ENCODE data around the gene RNF167.

Gene RNF167

GRCh38 chr17:4939796-4940554, at the start of gene RNF167, which contains the start of gene SLC25A11:
RNF167 (plus strand) TSS chr17:4940268; CDS start chr17:4940910, 642 bp downstream.
SLC25A11 (minus strand) TSS chr17:4940046; CDS start chr17:4939910, 136 bp downstream.
- DNase-seq = peak; percentile 100

- DNase-seq = no peak
Measured at GRCh38 chr17:4891411-4892410, 48.4 kb upstream of the RNF167 start.

GRCh38 chr17:4892499-4893221, 47.4 kb upstream of the RNF167 start:
- DNase-seq = no peak

GRCh38 chr17:4893272-4893671, 46.8 kb upstream of the RNF167 start:
- no peak for DNase-seq

- DNase-seq = no peak
Measured at GRCh38 chr17:4893721-4894560, 46.1 kb upstream of the RNF167 start.

- no peak for DNase-seq
Measured at GRCh38 chr17:4895121-4895520, 44.9 kb upstream of the RNF167 start.

- no peak for DNase-seq
Measured at GRCh38 chr17:4895657-4896331, 44.3 kb upstream of the RNF167 start.

GRCh38 chr17:4896332-4897197, 43.5 kb upstream of the RNF167 start:
- no peak for DNase-seq

GRCh38 chr17:4897198-4897687, 42.8 kb upstream of the RNF167 start:
- no peak for DNase-seq

- DNase-seq = no peak
Measured at GRCh38 chr17:4897785-4898184, 42.3 kb upstream of the RNF167 start.

GRCh38 chr17:4898351-4898750, 41.7 kb upstream of the RNF167 start:
- no peak for DNase-seq

- no peak for DNase-seq
Measured at GRCh38 chr17:4898927-4899326, 41.1 kb upstream of the RNF167 start.

GRCh38 chr17:4899341-4900230, 40.5 kb upstream of the RNF167 start, which contains the start of gene C17orf107:
C17orf107 (plus strand) TSS chr17:4899536; CDS start chr17:4899763, 227 bp downstream.
- peak; percentile 70 for DNase-seq

- DNase-seq = no peak
Measured at GRCh38 chr17:4900231-4901107, 39.6 kb upstream of the RNF167 start.

- DNase-seq = no peak
Measured at GRCh38 chr17:4901108-4901647, 38.9 kb upstream of the RNF167 start.

- DNase-seq = no peak
Measured at GRCh38 chr17:4901648-4902344, 38.3 kb upstream of the RNF167 start.

GRCh38 chr17:4902540-4902939, 37.5 kb upstream of the RNF167 start:
- no peak for DNase-seq
